Ishikawa (cell line): ENCODE data around the gene ZBTB1.

Source experiments
- CEBPB ChIP-seq: IDR thresholded peaks from 2 replicates; pipeline ENCODE4 v1.6.1; 2012
- CREB1 ChIP-seq: IDR thresholded peaks from 2 replicates; pipeline ENCODE4 v1.6.1; 2012; ENCODE audit warnings: low read depth
- EGR1 ChIP-seq: IDR thresholded peaks from 2 replicates; pipeline ENCODE4 v1.6.1; 2012
- EP300 ChIP-seq: IDR thresholded peaks from 2 replicates; pipeline ENCODE4 v1.6.1; 2012; ENCODE audit warnings: borderline replicate concordance
- FOXM1 ChIP-seq: IDR thresholded peaks from 2 replicates; pipeline ENCODE4 v1.6.1; 2012; ENCODE audit warnings: low read depth, borderline replicate concordance
- NFIC ChIP-seq: IDR thresholded peaks from 2 replicates; pipeline ENCODE4 v1.6.1; 2012
- RAD21 ChIP-seq: IDR thresholded peaks from 2 replicates; pipeline ENCODE4 v1.6.1; 2012; ENCODE audit warnings: low read depth
- TAF1 ChIP-seq: IDR thresholded peaks from 2 replicates; pipeline ENCODE4 v1.6.1; 2012; ENCODE audit warnings: low read depth, mild to moderate bottlenecking
- TEAD4 ChIP-seq: IDR thresholded peaks from 2 replicates; pipeline ENCODE4 v1.6.1; 2012
- YY1 ChIP-seq: IDR thresholded peaks from 2 replicates; pipeline ENCODE4 v1.6.1; 2012; ENCODE audit warnings: low read depth
- TF ChIP-seq, protein P1 (sequence below): IDR thresholded peaks from 2 replicates; pipeline ENCODE4 v1.6.1; 2012
- TF ChIP-seq, protein P2 (sequence below): IDR thresholded peaks from 2 replicates; pipeline ENCODE4 v1.6.1; 2012; ENCODE audit warnings: low read depth, mild to moderate bottlenecking

DNA sequence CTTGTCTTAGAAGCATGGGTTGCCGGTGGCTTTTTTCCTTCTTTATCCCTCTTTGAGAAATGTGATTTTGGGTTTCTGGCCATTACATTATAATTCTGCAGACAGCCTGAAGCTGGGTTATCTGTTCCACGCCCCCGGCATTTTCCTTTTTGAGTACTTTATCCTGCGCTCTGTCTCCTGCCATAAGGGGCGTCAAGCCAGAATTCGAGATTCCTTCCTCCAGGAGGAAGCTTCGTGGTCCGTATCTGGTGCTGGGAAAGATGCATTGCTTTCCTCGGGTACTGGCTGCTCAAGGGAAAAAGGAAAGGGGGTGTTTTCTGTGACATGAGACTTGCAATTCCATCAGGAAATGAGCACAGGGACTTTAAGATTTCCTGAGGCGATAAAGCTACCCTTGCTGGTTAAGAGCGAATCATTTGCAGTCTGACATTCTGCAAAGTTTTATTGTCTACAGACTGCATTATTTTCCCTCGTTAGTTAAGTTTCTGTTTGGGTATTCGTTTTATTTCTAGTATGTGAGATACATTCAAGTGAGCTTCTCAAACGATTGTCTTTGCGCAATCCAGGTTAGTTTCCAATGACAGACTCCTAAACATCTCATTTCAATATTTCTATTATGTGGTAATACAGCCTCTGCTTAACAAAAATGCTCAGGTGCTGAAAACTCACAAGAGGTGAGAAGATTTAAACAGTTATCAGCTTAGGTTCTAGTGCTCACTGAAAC, 38.6 kb upstream of the ZBTB1 start:
- TF ChIP-seq EGR1 (no peak), FOXM1 (no peak), RAD21 (no peak), YY1 (no peak), EP300 (no peak), CREB1 (no peak), CEBPB (peak; percentile 73), TAF1 (no peak), NFIC (no peak), TEAD4 (no peak)
- TF ChIP-seq, protein P1, sequence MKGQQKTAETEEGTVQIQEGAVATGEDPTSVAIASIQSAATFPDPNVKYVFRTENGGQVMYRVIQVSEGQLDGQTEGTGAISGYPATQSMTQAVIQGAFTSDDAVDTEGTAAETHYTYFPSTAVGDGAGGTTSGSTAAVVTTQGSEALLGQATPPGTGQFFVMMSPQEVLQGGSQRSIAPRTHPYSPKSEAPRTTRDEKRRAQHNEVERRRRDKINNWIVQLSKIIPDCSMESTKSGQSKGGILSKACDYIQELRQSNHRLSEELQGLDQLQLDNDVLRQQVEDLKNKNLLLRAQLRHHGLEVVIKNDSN: no peak
- TF ChIP-seq, protein P2, sequence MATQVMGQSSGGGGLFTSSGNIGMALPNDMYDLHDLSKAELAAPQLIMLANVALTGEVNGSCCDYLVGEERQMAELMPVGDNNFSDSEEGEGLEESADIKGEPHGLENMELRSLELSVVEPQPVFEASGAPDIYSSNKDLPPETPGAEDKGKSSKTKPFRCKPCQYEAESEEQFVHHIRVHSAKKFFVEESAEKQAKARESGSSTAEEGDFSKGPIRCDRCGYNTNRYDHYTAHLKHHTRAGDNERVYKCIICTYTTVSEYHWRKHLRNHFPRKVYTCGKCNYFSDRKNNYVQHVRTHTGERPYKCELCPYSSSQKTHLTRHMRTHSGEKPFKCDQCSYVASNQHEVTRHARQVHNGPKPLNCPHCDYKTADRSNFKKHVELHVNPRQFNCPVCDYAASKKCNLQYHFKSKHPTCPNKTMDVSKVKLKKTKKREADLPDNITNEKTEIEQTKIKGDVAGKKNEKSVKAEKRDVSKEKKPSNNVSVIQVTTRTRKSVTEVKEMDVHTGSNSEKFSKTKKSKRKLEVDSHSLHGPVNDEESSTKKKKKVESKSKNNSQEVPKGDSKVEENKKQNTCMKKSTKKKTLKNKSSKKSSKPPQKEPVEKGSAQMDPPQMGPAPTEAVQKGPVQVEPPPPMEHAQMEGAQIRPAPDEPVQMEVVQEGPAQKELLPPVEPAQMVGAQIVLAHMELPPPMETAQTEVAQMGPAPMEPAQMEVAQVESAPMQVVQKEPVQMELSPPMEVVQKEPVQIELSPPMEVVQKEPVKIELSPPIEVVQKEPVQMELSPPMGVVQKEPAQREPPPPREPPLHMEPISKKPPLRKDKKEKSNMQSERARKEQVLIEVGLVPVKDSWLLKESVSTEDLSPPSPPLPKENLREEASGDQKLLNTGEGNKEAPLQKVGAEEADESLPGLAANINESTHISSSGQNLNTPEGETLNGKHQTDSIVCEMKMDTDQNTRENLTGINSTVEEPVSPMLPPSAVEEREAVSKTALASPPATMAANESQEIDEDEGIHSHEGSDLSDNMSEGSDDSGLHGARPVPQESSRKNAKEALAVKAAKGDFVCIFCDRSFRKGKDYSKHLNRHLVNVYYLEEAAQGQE: no peak
